K562 (cell line): Measurements from ENCODE around the gene POLR2C. TPM values are rescaled to one million over a fixed set of nuclear protein-coding genes. Genes with fewer than 3 reads are reported as not detected.

Source experiments
- AFF1 ChIP-seq, 2 experiments: fragments of 450-650 bp; IDR thresholded peaks; 2 replicates each; pipeline ENCODE4 v1.6.1; 2018; ENCODE audit warnings: mild to moderate bottlenecking in 2 of 2, low read depth in 1 of 2; ENCODE audit not compliant: partially characterized antibody in 2 of 2
- ATF2 ChIP-seq: sonication (generic); formaldehyde crosslinking; IDR thresholded peaks from 2 replicates; pipeline ENCODE4 v1.8.1; 2022; ENCODE audit warnings: missing genetic modification reagents
- BRF2 ChIP-seq: IDR thresholded peaks from 3 replicates; pipeline ENCODE4 v1.6.1; 2011; ENCODE audit warnings: borderline replicate concordance, mild to moderate bottlenecking; ENCODE audit not compliant: insufficient read length, insufficient read depth
- CBX8 ChIP-seq: fragments of 200-600 bp; sonication (generic); IDR thresholded peaks from 2 replicates; pipeline ENCODE4 v1.6.1; 2012; ENCODE audit warnings: borderline replicate concordance, mixed run types, low read depth, mild to moderate bottlenecking, moderate library complexity, mixed read lengths, low read length, control low read depth, inconsistent platforms; ENCODE audit not compliant: poor library complexity, severe bottlenecking; ENCODE audit errors: extremely low read depth
- FOXA1 ChIP-seq: fragments of 450-650 bp; IDR thresholded peaks from 2 replicates; pipeline ENCODE4 v1.6.1; 2016; ENCODE audit warnings: mild to moderate bottlenecking, borderline replicate concordance
- HDGF ChIP-seq: fragments of 450-650 bp; IDR thresholded peaks from 2 replicates; pipeline ENCODE4 v1.6.1; 2016
- KLF13 ChIP-seq: fragments of 450-650 bp; IDR thresholded peaks from 2 replicates; pipeline ENCODE4 v1.6.1; 2016; ENCODE audit warnings: missing genetic modification characterization, low read depth, mild to moderate bottlenecking, missing compliant biosample characterization, moderate library complexity, borderline replicate concordance
- NFIC ChIP-seq: fragments of 450-650 bp; IDR thresholded peaks from 2 replicates; pipeline ENCODE4 v1.6.1; 2017; ENCODE audit warnings: mild to moderate bottlenecking, inconsistent platforms
- PRPF4 ChIP-seq: fragments of 200-400 bp; formaldehyde crosslinking; IDR thresholded peaks from one replicate; pipeline ENCODE4 v1.6.1; 2017; ENCODE audit warnings: low read length, low read depth, mild to moderate bottlenecking; ENCODE audit not compliant: insufficient read depth, poor library complexity, severe bottlenecking
- SMARCC2 ChIP-seq: fragments of 450-650 bp; IDR thresholded peaks from 2 replicates; pipeline ENCODE4 v1.6.1; 2017; ENCODE audit warnings: antibody characterized with exemption, moderate library complexity, mild to moderate bottlenecking, low read depth
- TFAM ChIP-seq: fragments of 250-450 bp; sonication (Bioruptor Pico); conservative IDR thresholded peaks from 2 replicates; pipeline ENCODE4 v1.5.0; 2021; ENCODE audit warnings: mild to moderate bottlenecking, moderate library complexity
- XRCC3 ChIP-seq: fragments of 450-650 bp; IDR thresholded peaks from 2 replicates; pipeline ENCODE4 v1.6.1; 2017; ENCODE audit warnings: mild to moderate bottlenecking, moderate library complexity
- ZMIZ1 ChIP-seq, 2 experiments: fragments of 150-350 bp in 1 of 2; IDR thresholded peaks; 2 replicates each; pipeline ENCODE4 v1.6.1; 2012 to 2016; ENCODE audit warnings: low read depth in 2 of 2, low read length in 2 of 2, mild to moderate bottlenecking in 1 of 2, moderate library complexity in 1 of 2
- ZNF395 ChIP-seq: fragments of 200-800 bp; sonication (Bioruptor generic); IDR thresholded peaks from 2 replicates; pipeline ENCODE4 v1.6.1; 2017; ENCODE audit warnings: missing genetic modification characterization, missing compliant biosample characterization
- polyA plus RNA-seq, 8 experiments: library from polyadenylated mRNA; depleted of rRNA in 4 of 8; stranded (reverse) in 5 of 8; unstranded in 3 of 8; fragments of >200 nt; fragmentation: Nextera tagmentation in 2 of 8; fragmentation: Illumina TruSeq in 1 of 8; extraction: Ambion mirVana in 2 of 8; extraction: Trizol in 1 of 8; gene quantifications; 2 replicates each; pipeline versions ENCODE4 v1.2.1 to v1.2.3, GENCODE V29; 2011 to 2014; ENCODE audit warnings: inconsistent platforms in 1 of 8, missing spikeins in 1 of 8
- total RNA-seq, 7 experiments: library from RNA; depleted of rRNA in 6 of 7; stranded (reverse); fragments of >200 nt in 6 of 7; fragmentation: Illumina TruSeq in 2 of 7; extraction: Trizol in 2 of 7; gene quantifications; 2 replicates each; pipeline versions ENCODE4 v1.2.1 to v1.2.3, GENCODE V29; 2011 to 2021; ENCODE audit warnings: low replicate concordance in 1 of 7

POLR2C gene
- total and polyA plus RNA-seq, 9 of the 15 experiments (the other 6 are each of a cell fraction or from before 2014, with no cell fraction given), result 70.3 to 163 (median 92.3) TPM

- no peak for TF ChIP-seq CBX8
- no peak for TF ChIP-seq NFIC
- TF ChIP-seq HDGF, result no peak
- no peak for TF ChIP-seq TFAM (CRISPR knock-in tag)
- TF ChIP-seq BRF2, result no peak
- TF ChIP-seq ZNF395 (CRISPR knock-in tag), result no peak
- no peak for TF ChIP-seq PRPF4
- TF ChIP-seq XRCC3, result no peak
- TF ChIP-seq AFF1 (IDR thresholded peaks at IDR 0.05; ENCODE audit: low read depth in 1 of 2, partially characterized antibody in 2 of 2), result no peak
- TF ChIP-seq FOXA1, result no peak
- 0 out of 2 replicates have a peak, but pooled peaks have one; percentile 58 for TF ChIP-seq KLF13 (tag)
- 0 out of 4 replicates have a peak, but pooled peaks of 1 of the 2 experiments have one; percentile 29 for TF ChIP-seq ZMIZ1 (IDR thresholded peaks at IDR 0.05; ENCODE audit: low read depth in 2 of 2, low read length in 2 of 2)
- TF ChIP-seq SMARCC2, result no peak
- no peak for TF ChIP-seq ATF2 (CRISPR knock-in tag)
These were observed 13.3 kb downstream of the POLR2C start (continued) for GRCh38 chr16:57475711-57476339.
